DOHH2 (cell line): Measurements from ENCODE around the gene FAM117B.

Experiments used
- H3F3A ChIP-seq: fragments of 200-600 bp; sonication (generic), shearing (Covaris generic); 2 replicates; pipeline ENCODE4 v1.6.0; 2016; ENCODE audit warnings: antibody characterized with exemption, mild to moderate bottlenecking; ENCODE audit not compliant: control insufficient read depth, insufficient read depth
- H3K27ac ChIP-seq: fragments of 200-600 bp; sonication (generic); 2 replicates; pipeline ENCODE4 v1.5.1; 2014; ENCODE audit warnings: low read depth, mild to moderate bottlenecking, low read length, moderate library complexity
- H3K27me3 ChIP-seq: fragments of 200-600 bp; sonication (generic); 2 replicates; pipeline ENCODE4 v1.6.1; 2014; ENCODE audit warnings: mild to moderate bottlenecking, low read length, mixed read lengths; ENCODE audit not compliant: control insufficient read depth
- H3K36me3 ChIP-seq: fragments of 200-600 bp; sonication (generic); 2 replicates; pipeline ENCODE4 v1.6.1; 2014; ENCODE audit warnings: mild to moderate bottlenecking, low read length, moderate library complexity, mixed read lengths; ENCODE audit not compliant: control insufficient read depth
- H3K4me1 ChIP-seq: fragments of 200-600 bp; sonication (generic); 2 replicates; pipeline ENCODE4 v1.6.1; 2014; ENCODE audit warnings: mild to moderate bottlenecking, low read length, mixed read lengths; ENCODE audit not compliant: control insufficient read depth
- H3K4me2 ChIP-seq: fragments of 200-600 bp; sonication (generic); 2 replicates; pipeline ENCODE4 v1.6.0; 2014; ENCODE audit warnings: mild to moderate bottlenecking, low read length, moderate library complexity
- H3K4me3 ChIP-seq: fragments of 200-600 bp; sonication (generic); 2 replicates; pipeline ENCODE4 v1.5.1; 2014; ENCODE audit warnings: mild to moderate bottlenecking, low read length, mixed read lengths
- H3K79me2 ChIP-seq: fragments of 200-600 bp; sonication (generic); 2 replicates; pipeline ENCODE4 v1.6.1; 2014; ENCODE audit warnings: mild to moderate bottlenecking, low read length, mixed read lengths; ENCODE audit not compliant: control insufficient read depth
- H3K9me2 ChIP-seq: fragments of 200-600 bp; sonication (generic); replicated peaks from 2 replicates; pipeline ENCODE4 v1.6.1; 2014; ENCODE audit warnings: mild to moderate bottlenecking, low read length, mixed read lengths; ENCODE audit not compliant: control insufficient read depth
- H3K9me3 ChIP-seq: fragments of 200-600 bp; sonication (generic); 2 replicates; pipeline ENCODE4 v1.6.1; 2014; ENCODE audit warnings: antibody characterized with exemption, low read length, mixed read lengths; ENCODE audit not compliant: control insufficient read depth, insufficient read depth
- H4K20me1 ChIP-seq: fragments of 200-600 bp; sonication (generic); 2 replicates; pipeline ENCODE4 v1.6.0; 2014; ENCODE audit warnings: low read depth, mild to moderate bottlenecking, antibody characterized with exemption, low read length, moderate library complexity; ENCODE audit not compliant: control insufficient read depth, insufficient read depth
- EZH2phosphoT487 ChIP-seq: fragments of 200-600 bp; sonication (generic); IDR thresholded peaks from 2 replicates; pipeline ENCODE4 v1.6.1; 2017; ENCODE audit warnings: borderline replicate concordance, mild to moderate bottlenecking, antibody characterized with exemption, low read length, moderate library complexity, mixed read lengths
- TF ChIP-seq, protein P1 (sequence below): fragments of 200-600 bp; sonication (generic); IDR thresholded peaks from one replicate; pipeline ENCODE4 v1.5.1; 2014; ENCODE audit warnings: antibody characterized with exemption, mild to moderate bottlenecking, low read depth, low read length; ENCODE audit not compliant: poor library complexity, severe bottlenecking

The FAM117B gene

DNA sequence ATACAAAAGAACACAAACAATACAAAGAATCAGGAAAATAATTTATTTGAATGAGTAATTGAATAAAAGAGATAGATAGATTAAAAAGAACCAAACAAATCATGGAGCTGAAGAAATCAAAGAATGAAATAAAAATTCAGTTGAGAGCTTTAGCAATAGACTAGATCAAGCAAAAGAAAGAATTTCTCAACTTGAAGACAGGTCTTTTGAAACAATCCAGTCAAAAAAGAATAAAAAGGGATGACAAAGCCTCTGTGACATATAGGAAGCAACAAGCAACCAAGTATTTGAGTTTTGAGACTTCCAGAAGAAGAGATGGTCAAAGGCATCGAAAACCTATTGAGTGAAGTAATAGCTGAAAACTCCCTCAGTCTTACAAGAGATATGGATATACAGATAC is 108.8 kb downstream of the FAM117B start:
- Histone ChIP-seq H3K79me2 (no peaks in the 10 kb centered on the region), H3K9me3 (peaks cover 9% of the 10 kb centered on the region; the same call in 1 of the 2 replicates), H3K27me3 (no peaks in the 10 kb centered on the region), H3K27ac (no peak overlapping the region), H3F3A (no peaks in the 10 kb centered on the region), H3K36me3 (no peaks in the 10 kb centered on the region), H3K9me2 (no peaks in the 10 kb centered on the region), H4K20me1 (no peaks in the 10 kb centered on the region), H3K4me2 (no peak overlapping the region), H3K4me1 (no peaks in the 10 kb centered on the region), H3K4me3 (no peak overlapping the region)
- TF ChIP-seq, protein P1, sequence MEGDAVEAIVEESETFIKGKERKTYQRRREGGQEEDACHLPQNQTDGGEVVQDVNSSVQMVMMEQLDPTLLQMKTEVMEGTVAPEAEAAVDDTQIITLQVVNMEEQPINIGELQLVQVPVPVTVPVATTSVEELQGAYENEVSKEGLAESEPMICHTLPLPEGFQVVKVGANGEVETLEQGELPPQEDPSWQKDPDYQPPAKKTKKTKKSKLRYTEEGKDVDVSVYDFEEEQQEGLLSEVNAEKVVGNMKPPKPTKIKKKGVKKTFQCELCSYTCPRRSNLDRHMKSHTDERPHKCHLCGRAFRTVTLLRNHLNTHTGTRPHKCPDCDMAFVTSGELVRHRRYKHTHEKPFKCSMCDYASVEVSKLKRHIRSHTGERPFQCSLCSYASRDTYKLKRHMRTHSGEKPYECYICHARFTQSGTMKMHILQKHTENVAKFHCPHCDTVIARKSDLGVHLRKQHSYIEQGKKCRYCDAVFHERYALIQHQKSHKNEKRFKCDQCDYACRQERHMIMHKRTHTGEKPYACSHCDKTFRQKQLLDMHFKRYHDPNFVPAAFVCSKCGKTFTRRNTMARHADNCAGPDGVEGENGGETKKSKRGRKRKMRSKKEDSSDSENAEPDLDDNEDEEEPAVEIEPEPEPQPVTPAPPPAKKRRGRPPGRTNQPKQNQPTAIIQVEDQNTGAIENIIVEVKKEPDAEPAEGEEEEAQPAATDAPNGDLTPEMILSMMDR: no peak
- no peak for TF ChIP-seq EZH2phosphoT487

DNA sequence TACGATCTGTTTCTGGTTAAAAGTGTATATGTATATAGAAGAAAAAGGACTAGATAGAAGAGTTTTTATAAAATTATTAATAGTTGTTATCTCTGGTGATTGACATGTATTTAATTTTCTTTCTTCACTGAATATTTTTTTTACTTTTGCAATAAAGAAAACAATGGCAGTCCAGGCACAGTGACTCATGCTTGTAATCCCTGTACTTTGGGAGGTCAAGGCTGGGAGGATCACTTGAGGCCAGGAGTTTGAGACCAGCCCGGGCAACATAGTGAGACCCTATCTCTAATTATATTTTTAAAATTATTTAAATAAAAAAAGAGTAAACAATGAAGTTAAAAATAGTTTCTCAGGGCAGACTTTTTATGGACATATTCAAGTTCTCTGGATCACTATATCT is 114.7 kb downstream of the FAM117B start:
- Histone ChIP-seq H3K79me2 (no peaks in the 10 kb centered on the region), H3K27me3 (no peaks in the 10 kb centered on the region)

DNA sequence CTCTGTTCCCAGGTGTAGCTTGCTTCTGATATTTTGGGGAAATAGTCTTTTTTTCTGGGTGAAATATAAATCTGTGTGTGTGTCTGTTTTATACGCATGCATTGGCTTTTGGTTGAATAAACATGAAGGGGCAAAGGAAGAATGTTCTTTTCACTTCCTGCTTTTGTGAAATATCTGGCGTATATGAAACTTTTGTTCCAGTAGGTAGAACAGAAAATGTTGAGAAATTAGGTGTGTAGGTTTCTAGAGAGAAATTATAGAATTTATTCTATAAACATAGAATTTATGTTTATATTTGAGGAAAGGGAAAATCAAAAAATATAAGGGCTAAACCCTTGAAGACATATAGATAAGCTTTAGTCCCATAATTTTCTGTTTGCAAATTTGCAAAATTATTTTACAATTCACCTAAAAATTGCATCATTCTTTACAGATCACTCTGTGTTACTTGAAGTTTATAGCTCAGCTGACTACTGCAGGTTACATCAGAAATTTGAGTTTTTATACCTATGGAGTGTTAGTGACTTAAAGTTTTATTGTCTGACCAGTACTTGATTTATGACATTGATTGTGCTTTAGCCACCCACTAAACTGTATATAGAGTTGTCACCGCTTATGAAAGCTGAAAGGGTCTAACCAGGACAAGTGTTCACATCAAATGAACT is 116.1 kb downstream of the FAM117B start:
- peak overlapping the region; percentile 18 for H3K4me2 ChIP-seq
- H3K36me3 ChIP-seq: no peaks in the 10 kb centered on the region
- H3K9me2 ChIP-seq: no peaks in the 10 kb centered on the region
- H3K4me1 ChIP-seq: peaks cover 9% of the 10 kb centered on the region
- H4K20me1 ChIP-seq: no peaks in the 10 kb centered on the region
- TF ChIP-seq, protein P1: no peak
- TF ChIP-seq EZH2phosphoT487: no peak
- H3K79me2 ChIP-seq: no peaks in the 10 kb centered on the region
- no peaks in the 10 kb centered on the region for H3F3A ChIP-seq
- H3K27me3 ChIP-seq: no peaks in the 10 kb centered on the region
- H3K27ac ChIP-seq: no peak overlapping the region
- H3K9me3 ChIP-seq: no peaks in the 10 kb centered on the region
- no peak overlapping the region for H3K4me3 ChIP-seq

More for the DNA sequence above, 114.7 kb downstream of the FAM117B start:
- no peaks in the 10 kb centered on the region for H3K9me3 ChIP-seq
- no peaks in the 10 kb centered on the region for H3K9me2 ChIP-seq
- no peaks in the 10 kb centered on the region for H3K36me3 ChIP-seq
- H3K4me2 ChIP-seq: no peak overlapping the region
- peaks cover 9% of the 10 kb centered on the region for H3K4me1 ChIP-seq
- no peaks in the 10 kb centered on the region for H3F3A ChIP-seq
- H3K27ac ChIP-seq: no peak overlapping the region
- no peak overlapping the region for H3K4me3 ChIP-seq
- TF ChIP-seq, protein P1: no peak
- no peak for TF ChIP-seq EZH2phosphoT487
- H4K20me1 ChIP-seq: no peaks in the 10 kb centered on the region
